Effector CD8-positive, alpha-beta T cell (primary cell): ENCODE results near the gene PPTC7.
"Not testable (repeated sequence)": the region's sequence is repeated elsewhere in the genome, so short reads cannot be mapped to it uniquely, and the experiment has no call there.

Experiments
- DNase-seq: peaks from one replicate; lab custom pipeline; 2025; lab: John Stamatoyannopoulos, UW

The PPTC7 gene

GRCh38 chr12:110585231-110585799 is 2.2 kb upstream of the PPTC7 start:
- peak; percentile 2 for DNase-seq

GRCh38 chr12:110582276-110583136 is 612 bp downstream of the PPTC7 start:
- peak; percentile 69 for DNase-seq

GRCh38 chr12:110581931-110582275 is 1.2 kb downstream of the PPTC7 start:
- no peak for DNase-seq

GRCh38 chr12:110579535-110580253 is 3.4 kb downstream of the PPTC7 start:
- no peak for DNase-seq

- no peak for DNase-seq
Measured at GRCh38 chr12:110578694-110579534, 4.2 kb downstream of the PPTC7 start.

GRCh38 chr12:110577864-110578693 is 5.0 kb downstream of the PPTC7 start:
- DNase-seq = no peak

- DNase-seq = no peak
Measured at GRCh38 chr12:110576504-110576903, 6.6 kb downstream of the PPTC7 start.

GRCh38 chr12:110575326-110575725 is 7.8 kb downstream of the PPTC7 start:
- no peak for DNase-seq

GRCh38 chr12:110574717-110575230 is 8.3 kb downstream of the PPTC7 start:
- DNase-seq = not testable (repeated sequence)

- no peak for DNase-seq
Measured at GRCh38 chr12:110574044-110574443, 9.1 kb downstream of the PPTC7 start.

GRCh38 chr12:110570798-110571197 is 12.3 kb downstream of the PPTC7 start:
- DNase-seq = not testable (repeated sequence)

- DNase-seq = not testable (repeated sequence)
Measured at GRCh38 chr12:110569838-110570237, 13.3 kb downstream of the PPTC7 start.

GRCh38 chr12:110568752-110569151 is 14.4 kb downstream of the PPTC7 start:
- no peak for DNase-seq

- no peak for DNase-seq
Measured at GRCh38 chr12:110566993-110567392, 16.1 kb downstream of the PPTC7 start.

- DNase-seq = no peak
Measured at GRCh38 chr12:110565894-110566871, 16.9 kb downstream of the PPTC7 start.

GRCh38 chr12:110564471-110564991 is 18.6 kb downstream of the PPTC7 start:
- DNase-seq = no peak

- no peak for DNase-seq
Measured at GRCh38 chr12:110563702-110564470, 19.2 kb downstream of the PPTC7 start.

GRCh38 chr12:110562386-110562785 is 20.7 kb downstream of the PPTC7 start:
- peak; percentile 46 for DNase-seq
